GM23338 (cell line): ENCODE measurements around the gene HLA-DMB. TPM values are rescaled to one million over a fixed set of nuclear protein-coding genes. Genes with fewer than 3 reads are reported as not detected.
A peak's percentile ranks its signal among the peaks of the same experiment; 100 is the strongest.

Experiments used
- ATAC-seq: fragments of 200-7000 bp; cut with Tn5 transposase; 3 replicates; pipeline ENCODE4 v1.9.1; 2020
- DNase-seq: peaks from one replicate; pipeline ENCODE4 v3.0.0-alpha.2; 2015; ENCODE audit warnings: low spot score
- H2AFZ ChIP-seq: fragments of 200-600 bp; sonication (generic); 2 replicates; pipeline ENCODE4 v1.8.0; 2016; ENCODE audit warnings: antibody characterized with exemption, mild to moderate bottlenecking, moderate library complexity
- H3F3A ChIP-seq: fragments of 200-600 bp; sonication (generic); replicated peaks from 2 replicates; pipeline ENCODE4 v1.8.0; 2017; ENCODE audit warnings: antibody characterized with exemption, mixed run types, low read depth
- H3K27ac ChIP-seq: fragments of 200-600 bp; sonication (generic); 2 replicates; pipeline ENCODE4 v1.6.1; 2016; ENCODE audit warnings: low read depth
- H3K27me3 ChIP-seq: fragments of 200-600 bp; sonication (generic); 2 replicates; pipeline ENCODE4 v1.8.0; 2016; ENCODE audit warnings: mild to moderate bottlenecking, mixed run types, moderate library complexity; ENCODE audit not compliant: insufficient read depth
- H3K36me3 ChIP-seq: fragments of 200-600 bp; sonication (generic); 2 replicates; pipeline ENCODE4 v1.8.0; 2016; ENCODE audit warnings: mild to moderate bottlenecking; ENCODE audit not compliant: insufficient read depth
- H3K4me1 ChIP-seq: fragments of 200-600 bp; sonication (generic); 2 replicates; pipeline ENCODE4 v1.8.0; 2016; ENCODE audit warnings: mild to moderate bottlenecking, moderate library complexity; ENCODE audit not compliant: insufficient read depth
- H3K4me2 ChIP-seq: fragments of 200-600 bp; sonication (generic); 2 replicates; pipeline ENCODE4 v1.7.1; 2017; ENCODE audit warnings: mixed run types
- H3K4me3 ChIP-seq: fragments of 200-600 bp; sonication (generic); 2 replicates; pipeline ENCODE4 v1.6.1; 2016; ENCODE audit warnings: mixed run types
- H3K79me2 ChIP-seq: fragments of 200-600 bp; sonication (generic); replicated peaks from 2 replicates; pipeline ENCODE4 v1.8.0; 2017; ENCODE audit warnings: mild to moderate bottlenecking; ENCODE audit not compliant: insufficient read depth
- H3K9me2 ChIP-seq: fragments of 200-600 bp; sonication (generic); 2 replicates; pipeline ENCODE4 v1.8.0; 2017; ENCODE audit not compliant: insufficient read depth
- H4K20me1 ChIP-seq: fragments of 200-600 bp; sonication (generic); replicated peaks from 2 replicates; pipeline ENCODE4 v1.8.0; 2017; ENCODE audit warnings: mild to moderate bottlenecking; ENCODE audit not compliant: insufficient read depth
- H3K27ac Mint-ChIP-seq: 2 replicates; pipeline ENCODE4 v1.8.0; 2020; ENCODE audit warnings: inconsistent platforms, mild to moderate bottlenecking, moderate library complexity, mixed read lengths
- H3K27me3 Mint-ChIP-seq: 3 replicates; pipeline ENCODE4 v1.8.0; 2022; ENCODE audit warnings: low read depth, mild to moderate bottlenecking, moderate library complexity, mixed read lengths, inconsistent platforms; ENCODE audit not compliant: insufficient read depth, poor library complexity
- H3K36me3 Mint-ChIP-seq: 3 replicates; pipeline ENCODE4 v1.8.0; 2021; ENCODE audit warnings: low read depth, mild to moderate bottlenecking, inconsistent platforms, moderate library complexity, mixed read lengths
- H3K4me1 Mint-ChIP-seq: 3 replicates; pipeline ENCODE4 v1.8.0; 2020; ENCODE audit warnings: mild to moderate bottlenecking, inconsistent platforms, mixed read lengths
- H3K4me3 Mint-ChIP-seq: 3 replicates; pipeline ENCODE4 v1.8.0; 2021; ENCODE audit warnings: moderate library complexity, mild to moderate bottlenecking, inconsistent platforms, mixed read lengths
- H3K9me3 Mint-ChIP-seq: 3 replicates; pipeline ENCODE4 v1.8.0; 2020; ENCODE audit warnings: moderate library complexity, mild to moderate bottlenecking, inconsistent platforms, mixed read lengths
- CTCF ChIP-seq, 2 experiments: fragments of 200-600 bp in 1 of 2; sonication (generic) in 1 of 2; conservative IDR thresholded peaks; 2 replicates each; pipeline versions ENCODE4 v1.5.1 to v1.6.1; 2016 to 2017; ENCODE audit warnings: antibody characterized with exemption in 2 of 2, low read depth in 2 of 2, mild to moderate bottlenecking in 2 of 2, moderate library complexity in 1 of 2
- EZH2 ChIP-seq: fragments of 200-600 bp; sonication (generic); IDR thresholded peaks from one replicate; pipeline ENCODE4 v1.8.0; 2017; ENCODE audit warnings: antibody characterized with exemption, mild to moderate bottlenecking, low read depth; ENCODE audit not compliant: unreplicated experiment
- JUNB ChIP-seq: IDR thresholded peaks from one replicate; pipeline ENCODE4 v1.6.1; 2016; ENCODE audit warnings: antibody characterized with exemption; ENCODE audit not compliant: unreplicated experiment
- NANOG ChIP-seq: IDR thresholded peaks from 2 replicates; pipeline ENCODE4 v1.6.1; 2016; ENCODE audit warnings: antibody characterized with exemption, borderline replicate concordance
- REST ChIP-seq: IDR thresholded peaks from one replicate; pipeline ENCODE4 v1.6.1; 2018; ENCODE audit warnings: antibody characterized with exemption; ENCODE audit not compliant: unreplicated experiment
- STAT1 ChIP-seq: IDR thresholded peaks from one replicate; pipeline ENCODE4 v1.6.1; 2016; ENCODE audit warnings: antibody characterized with exemption; ENCODE audit not compliant: unreplicated experiment
- ZNF462 ChIP-seq: fragments of 250-450 bp; sonication (Bioruptor Pico); IDR thresholded peaks from 2 replicates; pipeline ENCODE4 v1.5.0; 2020; ENCODE audit warnings: mild to moderate bottlenecking, moderate library complexity
- polyA plus RNA-seq: library from polyadenylated mRNA; unstranded; fragments of >200 nt; fragmentation: Nextera tagmentation; extraction: Ambion mirVana; gene quantifications from 2 replicates; pipeline ENCODE4 v1.2.1, GENCODE V29; 2016
- total RNA-seq: library from RNA; depleted of rRNA; stranded (reverse); fragments of >200 nt; shearing (Covaris generic); gene quantifications from 2 replicates; pipeline ENCODE4 v1.2.3, GENCODE V29; 2014

Gene HLA-DMB
- total and polyA plus RNA-seq, 2 experiments from 2014 or later: 0.70 to 1.6 TPM

- H3K9me3 Mint-ChIP-seq: no peaks in the 10 kb centered on the region
- Histone ChIP-seq H3K79me2 (no peaks in the 10 kb centered on the region), H3K4me2 (no peak overlapping the region), H3K27me3 (no peaks in the 10 kb centered on the region), H3K27ac (0 out of 2 replicates have a peak overlapping the region, but pooled peaks have one; percentile 76), H3K36me3 (peaks cover 12% of the 10 kb centered on the region), H3K4me1 (peaks cover 4% of the 10 kb centered on the region; the same call in 1 of the 2 replicates), H3K9me2 (no peaks in the 10 kb centered on the region), H3K4me3 (no peak overlapping the region), H3F3A (peaks cover 49% of the 10 kb centered on the region), H2AFZ (no peak overlapping the region), H4K20me1 (peaks cover 24% of the 10 kb centered on the region)
- peak; percentile 85 to 96 for TF ChIP-seq CTCF (conservative IDR thresholded peaks at IDR 0.05; ENCODE audit: low read depth in 2 of 2)
- no peak for TF ChIP-seq EZH2
- peaks cover 17% of the 10 kb centered on the region for H3K27me3 Mint-ChIP-seq
- peak overlapping the region; percentile 43 for H3K27ac Mint-ChIP-seq
- ATAC-seq (peak; percentile 75), DNase-seq (peak; percentile 97)
- H3K4me3 Mint-ChIP-seq: no peak overlapping the region; the same call in 2 of the 3 replicates
- peaks cover 24% of the 10 kb centered on the region for H3K36me3 Mint-ChIP-seq
- peaks cover 34% of the 10 kb centered on the region for H3K4me1 Mint-ChIP-seq
Measured at GRCh38 chr6:32984622-32985389, 44.0 kb upstream of the HLA-DMB start.

- peaks cover 19% of the 10 kb centered on the region for H3K36me3 ChIP-seq
- H3K79me2 ChIP-seq: peaks cover 2% of the 10 kb centered on the region; the same call in 1 of the 2 replicates
- H3K27ac Mint-ChIP-seq: peak overlapping the region; percentile 43
- H3K9me3 Mint-ChIP-seq: no peaks in the 10 kb centered on the region; the same call in 2 of the 3 replicates
- peaks cover 32% of the 10 kb centered on the region for H3K36me3 Mint-ChIP-seq
- H3K4me2 ChIP-seq: no peak overlapping the region
- peak; percentile 3; the same call in 2 of the 3 replicates for ATAC-seq
- peaks cover 31% of the 10 kb centered on the region for H4K20me1 ChIP-seq
- H3K27me3 ChIP-seq: no peaks in the 10 kb centered on the region
- H3K4me3 ChIP-seq: no peak overlapping the region
- H3K4me1 Mint-ChIP-seq: peaks cover 37% of the 10 kb centered on the region
- H2AFZ ChIP-seq: no peak overlapping the region
- H3K4me3 Mint-ChIP-seq: no peak overlapping the region; the same call in 2 of the 3 replicates
- DNase-seq: no peak
- peak overlapping the region; percentile 76 for H3K27ac ChIP-seq
- peaks cover 56% of the 10 kb centered on the region for H3F3A ChIP-seq
- peaks cover 4% of the 10 kb centered on the region; the same call in 1 of the 2 replicates for H3K4me1 ChIP-seq
- peaks cover 22% of the 10 kb centered on the region for H3K27me3 Mint-ChIP-seq
- H3K9me2 ChIP-seq: no peaks in the 10 kb centered on the region
- no peak for TF ChIP-seq STAT1
- TF ChIP-seq JUNB: no peak
- TF ChIP-seq REST: no peak
- TF ChIP-seq ZNF462 (CRISPR knock-in tag): no peak
- no peak for TF ChIP-seq NANOG
Measured at GRCh38 chr6:32983964-32984621, 43.3 kb upstream of the HLA-DMB start.
